Myocyte (in vitro differentiated cells): ENCODE results near the gene RBM15. TPM values are rescaled to one million over a fixed set of nuclear protein-coding genes. Genes with fewer than 3 reads are reported as not detected.

ENCODE experiments used
- DNase-seq: peaks from one replicate; pipeline ENCODE4 v3.0.0-alpha.2; 2012; ENCODE audit warnings: low read depth
- polyA plus RNA-seq: library from polyadenylated mRNA; unstranded; fragments of >200 nt; gene quantifications from one replicate; pipeline ENCODE4 v1.2.1, GENCODE V29; 2012; ENCODE audit warnings: missing spikeins
- total RNA-seq: library from RNA; depleted of rRNA; stranded (reverse); fragments of >200 nt; gene quantifications from 2 replicates; pipeline ENCODE4 v1.2.3, GENCODE V29; 2014

Gene RBM15
- 32.2 and 34.7 TPM in 2 replicates for total RNA-seq
- polyA plus RNA-seq = 4.5 TPM

GRCh38 chr1:110338886-110339406 is at the start of gene RBM15:
RBM15 (plus strand) TSS chr1:110339377; CDS start chr1:110339406, 29 bp downstream.
- peak; percentile 100 for DNase-seq

- DNase-seq = peak; percentile 91
Observed at GRCh38 chr1:110291241-110292030, 47.7 kb upstream of the RBM15 start.

- peak; percentile 37 for DNase-seq
Observed at GRCh38 chr1:110292031-110292741, 47.0 kb upstream of the RBM15 start.

GRCh38 chr1:110293601-110294104 is 45.5 kb upstream of the RBM15 start:
- DNase-seq = no peak

GRCh38 chr1:110294308-110294707 is 44.9 kb upstream of the RBM15 start:
- no peak for DNase-seq

GRCh38 chr1:110298991-110299390 is 40.2 kb upstream of the RBM15 start:
- DNase-seq = no peak

- no peak for DNase-seq
Observed at GRCh38 chr1:110300412-110301085, 38.6 kb upstream of the RBM15 start.

- DNase-seq = no peak
Observed at GRCh38 chr1:110302836-110303235, 36.3 kb upstream of the RBM15 start.

- DNase-seq = no peak
Observed at GRCh38 chr1:110305900-110306420, 33.2 kb upstream of the RBM15 start.

- peak; percentile 72 for DNase-seq
Observed at GRCh38 chr1:110307239-110307974, 31.8 kb upstream of the RBM15 start.

GRCh38 chr1:110308247-110308646 is 30.9 kb upstream of the RBM15 start:
- DNase-seq = peak; percentile 71

- DNase-seq = peak; percentile 70
Observed at GRCh38 chr1:110309139-110309538, 30.0 kb upstream of the RBM15 start.

- peak; percentile 72 for DNase-seq
Observed at GRCh38 chr1:110309767-110310166, 29.4 kb upstream of the RBM15 start.

- DNase-seq = no peak
Observed at GRCh38 chr1:110310300-110310699, 28.9 kb upstream of the RBM15 start.

- DNase-seq = peak; percentile 77
Observed at GRCh38 chr1:110312188-110313121, 26.7 kb upstream of the RBM15 start.

GRCh38 chr1:110316735-110317134 is 22.4 kb upstream of the RBM15 start:
- DNase-seq = no peak

GRCh38 chr1:110318046-110318445 is 21.1 kb upstream of the RBM15 start:
- no peak for DNase-seq

- DNase-seq = no peak
Observed at GRCh38 chr1:110319332-110320167, 19.6 kb upstream of the RBM15 start.

GRCh38 chr1:110320168-110320518 is 19.0 kb upstream of the RBM15 start:
- no peak for DNase-seq
